Natural killer cell (primary cell): Measurements from ENCODE around the gene SLC25A21. TPM values are rescaled to one million over a fixed set of nuclear protein-coding genes. Genes with fewer than 3 reads are reported as not detected.
"Not testable (repeated sequence)": the region's sequence is repeated elsewhere in the genome, so short reads cannot be mapped to it uniquely, and the experiment has no call there.

Experiments used
- ATAC-seq, 3 donors: fragments of 150-1000 bp in 2 of 3; fragments of 200-7000 bp in 1 of 3; cut with Tn5 transposase; 1 replicate in 1 of 3; 2 replicates in 2 of 3; pipeline ENCODE4 v1.10.0; 2021; ENCODE audit warnings: mild to moderate bottlenecking in 2 of 3, moderate library complexity in 2 of 3
- DNase-seq, 2 donors: peaks; one replicate each; pipeline versions ENCODE4 v3.0.0 to v3.0.0-alpha.2; 2013 to 2021; ENCODE audit warnings: mixed read lengths in 1 of 2
- H3K27ac ChIP-seq: one replicate; pipeline ENCODE4 v1.5.1; 2013; ENCODE audit warnings: mild to moderate bottlenecking, low read length
- H3K27me3 ChIP-seq: one replicate; pipeline ENCODE4 v1.6.1; 2013; ENCODE audit warnings: low read length; ENCODE audit not compliant: control insufficient read depth, insufficient read depth
- H3K36me3 ChIP-seq: one replicate; pipeline ENCODE4 v1.6.1; 2013; ENCODE audit warnings: low read length; ENCODE audit not compliant: control insufficient read depth, insufficient read depth
- H3K4me1 ChIP-seq: one replicate; pipeline ENCODE4 v1.6.1; 2013; ENCODE audit warnings: low read length; ENCODE audit not compliant: control insufficient read depth, insufficient read depth
- H3K4me3 ChIP-seq: one replicate; pipeline ENCODE4 v1.5.1; 2013; ENCODE audit warnings: low read length
- H3K9me3 ChIP-seq: one replicate; pipeline ENCODE4 v1.6.1; 2013; ENCODE audit warnings: low read length; ENCODE audit not compliant: control insufficient read depth, insufficient read depth
- H3K27ac Mint-ChIP-seq, 2 donors: one replicate each; pipeline ENCODE4 v1.8.0; 2022; ENCODE audit warnings: mild to moderate bottlenecking in 2 of 2, mixed read lengths in 2 of 2, moderate library complexity in 1 of 2
- H3K27me3 Mint-ChIP-seq, 2 donors: one replicate each; pipeline ENCODE4 v1.8.0; 2022; ENCODE audit warnings: low read depth in 2 of 2, mixed read lengths in 2 of 2
- H3K36me3 Mint-ChIP-seq: one replicate; pipeline ENCODE4 v1.8.0; 2022; ENCODE audit warnings: mixed read lengths
- H3K4me1 Mint-ChIP-seq, 2 donors: one replicate each; pipeline ENCODE4 v1.8.0; 2022; ENCODE audit warnings: mixed read lengths in 2 of 2
- H3K4me3 Mint-ChIP-seq: one replicate; pipeline ENCODE4 v1.8.0; 2022; ENCODE audit warnings: mild to moderate bottlenecking, moderate library complexity, mixed read lengths
- H3K9me3 Mint-ChIP-seq, 2 donors: one replicate each; pipeline ENCODE4 v1.8.0; 2022; ENCODE audit warnings: mixed read lengths in 2 of 2
- WGBS: methylation state at CpG from one replicate; pipeline ENCODE4 v1.1.7; 2013; ENCODE audit warnings: missing lambda C conversion rate; ENCODE audit not compliant: insufficient coverage; 5-methylcytosine and 5-hydroxymethylcytosine counted together
- intact Hi-C: fragments of 100-400 bp; cut with micrococcal nuclease; formaldehyde crosslinking; loops from one replicate; pipeline ENCODE4 v1.14.2; 2022
- total RNA-seq, 4 donors: library from RNA; stranded (reverse); fragments of 120-200 nt in 1 of 4; gene quantifications; one replicate each; pipeline versions ENCODE4 v1.2.3 to v1.2.4, GENCODE V29; 2013 to 2022
- TF ChIP-seq, protein P1 (sequence below): fragments of 200-600 bp; IDR thresholded peaks from one replicate; pipeline ENCODE4 v1.8.0; 2022; ENCODE audit warnings: antibody characterized with exemption

The SLC25A21 gene
- total RNA-seq, 3 donors from 2014 or later (not counting 1 experiment from before 2014, with no cell fraction given), result not detected

DNA sequence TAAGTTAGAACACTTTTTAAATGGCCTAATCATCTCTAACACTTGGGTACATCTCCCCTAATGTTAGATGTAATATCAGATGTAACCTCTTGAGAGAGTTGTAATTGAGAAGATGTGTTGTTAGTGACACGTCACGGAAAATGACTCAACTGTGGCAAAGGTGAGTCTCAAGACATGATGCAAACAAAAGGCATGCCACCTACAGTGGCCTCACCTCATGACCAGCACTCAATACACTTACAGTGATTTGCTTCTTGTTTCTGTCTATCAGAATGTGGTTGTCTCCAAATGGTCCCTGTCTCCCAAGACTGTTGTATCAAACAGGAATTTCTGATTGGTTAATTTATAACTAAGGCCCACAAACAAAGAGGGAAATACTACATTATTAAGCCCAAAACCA lies 91.2 kb downstream of the SLC25A21 start:
- DNase-seq (no peak), ATAC-seq (no peak)
- no peaks in the 10 kb centered on the region for H3K9me3 ChIP-seq
- Mint-ChIP-seq H3K4me1 (no peaks in the 10 kb centered on the region), H3K9me3 (peaks cover 9 to 10% of the 10 kb centered on the region in 2 donors), H3K36me3 (no peaks in the 10 kb centered on the region), H3K4me3 (no peak overlapping the region), H3K27ac (no peak overlapping the region), H3K27me3 (no peaks in the 10 kb centered on the region)
- no peaks in the 10 kb centered on the region for H3K36me3 ChIP-seq
- 100% methylated on average over 2 of the region's 2 CpGs for WGBS
- H3K4me3 ChIP-seq, result no peak overlapping the region
- TF ChIP-seq, protein P1, sequence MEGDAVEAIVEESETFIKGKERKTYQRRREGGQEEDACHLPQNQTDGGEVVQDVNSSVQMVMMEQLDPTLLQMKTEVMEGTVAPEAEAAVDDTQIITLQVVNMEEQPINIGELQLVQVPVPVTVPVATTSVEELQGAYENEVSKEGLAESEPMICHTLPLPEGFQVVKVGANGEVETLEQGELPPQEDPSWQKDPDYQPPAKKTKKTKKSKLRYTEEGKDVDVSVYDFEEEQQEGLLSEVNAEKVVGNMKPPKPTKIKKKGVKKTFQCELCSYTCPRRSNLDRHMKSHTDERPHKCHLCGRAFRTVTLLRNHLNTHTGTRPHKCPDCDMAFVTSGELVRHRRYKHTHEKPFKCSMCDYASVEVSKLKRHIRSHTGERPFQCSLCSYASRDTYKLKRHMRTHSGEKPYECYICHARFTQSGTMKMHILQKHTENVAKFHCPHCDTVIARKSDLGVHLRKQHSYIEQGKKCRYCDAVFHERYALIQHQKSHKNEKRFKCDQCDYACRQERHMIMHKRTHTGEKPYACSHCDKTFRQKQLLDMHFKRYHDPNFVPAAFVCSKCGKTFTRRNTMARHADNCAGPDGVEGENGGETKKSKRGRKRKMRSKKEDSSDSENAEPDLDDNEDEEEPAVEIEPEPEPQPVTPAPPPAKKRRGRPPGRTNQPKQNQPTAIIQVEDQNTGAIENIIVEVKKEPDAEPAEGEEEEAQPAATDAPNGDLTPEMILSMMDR, result no peak
- H3K27ac ChIP-seq, result no peak overlapping the region
- H3K27me3 ChIP-seq, result no peaks in the 10 kb centered on the region
- intact Hi-C loops, result no loop called here
- H3K4me1 ChIP-seq, result no peaks in the 10 kb centered on the region

DNA sequence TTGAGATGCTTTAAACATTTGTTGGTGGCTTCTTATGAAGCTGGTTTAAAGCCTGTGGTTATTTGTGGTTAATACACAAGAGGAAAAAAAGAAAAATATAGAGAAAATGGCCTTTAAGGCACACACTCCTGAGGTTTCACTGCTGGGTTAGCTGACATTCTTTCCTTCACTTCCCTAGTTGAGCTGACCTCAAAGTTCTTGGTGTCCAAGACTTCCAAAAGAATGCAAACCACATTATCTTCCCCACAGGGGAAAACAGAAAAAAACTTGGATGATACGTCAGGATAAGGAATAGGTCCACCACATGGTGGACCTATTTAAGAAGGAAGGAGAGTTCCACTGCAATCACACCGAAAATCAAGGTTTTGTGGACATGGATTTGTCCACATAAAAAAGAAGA lies 94.3 kb downstream of the SLC25A21 start:
- no peaks in the 10 kb centered on the region for H3K4me1 ChIP-seq
- no peaks in the 10 kb centered on the region for H3K9me3 ChIP-seq
- no peaks in the 10 kb centered on the region for H3K27me3 ChIP-seq
- no peaks in the 10 kb centered on the region for H3K4me1 Mint-ChIP-seq
- peaks cover 10 to 14% of the 10 kb centered on the region in 2 donors for H3K9me3 Mint-ChIP-seq
- H3K27ac Mint-ChIP-seq, result no peak overlapping the region
- H3K27ac ChIP-seq, result no peak overlapping the region
- no peaks in the 10 kb centered on the region for H3K36me3 ChIP-seq
- WGBS, result 62% methylated on average over 2 of the region's 2 CpGs
- H3K36me3 Mint-ChIP-seq, result no peaks in the 10 kb centered on the region
- intact Hi-C loops, result no loop called here
- no peak overlapping the region for H3K4me3 Mint-ChIP-seq
- no peak overlapping the region for H3K4me3 ChIP-seq
- DNase-seq (no peak), ATAC-seq (no peak)
- TF ChIP-seq, protein P1, result no peak
- no peaks in the 10 kb centered on the region for H3K27me3 Mint-ChIP-seq

DNA sequence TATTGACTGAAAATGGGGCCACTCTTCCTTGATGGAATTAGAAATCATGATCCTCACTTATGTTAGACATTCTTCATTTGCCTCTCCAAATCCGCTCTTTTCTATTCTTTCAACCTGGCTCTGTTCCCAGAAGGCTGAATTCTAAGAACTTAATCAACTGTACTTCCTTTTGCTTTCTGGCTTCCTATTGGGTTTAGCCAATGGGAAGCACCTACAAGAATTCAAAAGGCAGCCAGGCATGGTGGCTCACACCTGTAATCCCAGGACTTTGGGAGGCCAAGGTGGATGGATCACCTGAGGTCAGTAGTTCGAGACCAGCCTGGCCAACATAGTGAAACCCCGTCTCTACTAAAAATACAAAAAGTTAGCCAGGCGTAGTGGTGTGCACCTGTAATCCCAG lies 98.1 kb downstream of the SLC25A21 start:
- WGBS, result 73% methylated on average over 4 of the region's 4 CpGs

DNA sequence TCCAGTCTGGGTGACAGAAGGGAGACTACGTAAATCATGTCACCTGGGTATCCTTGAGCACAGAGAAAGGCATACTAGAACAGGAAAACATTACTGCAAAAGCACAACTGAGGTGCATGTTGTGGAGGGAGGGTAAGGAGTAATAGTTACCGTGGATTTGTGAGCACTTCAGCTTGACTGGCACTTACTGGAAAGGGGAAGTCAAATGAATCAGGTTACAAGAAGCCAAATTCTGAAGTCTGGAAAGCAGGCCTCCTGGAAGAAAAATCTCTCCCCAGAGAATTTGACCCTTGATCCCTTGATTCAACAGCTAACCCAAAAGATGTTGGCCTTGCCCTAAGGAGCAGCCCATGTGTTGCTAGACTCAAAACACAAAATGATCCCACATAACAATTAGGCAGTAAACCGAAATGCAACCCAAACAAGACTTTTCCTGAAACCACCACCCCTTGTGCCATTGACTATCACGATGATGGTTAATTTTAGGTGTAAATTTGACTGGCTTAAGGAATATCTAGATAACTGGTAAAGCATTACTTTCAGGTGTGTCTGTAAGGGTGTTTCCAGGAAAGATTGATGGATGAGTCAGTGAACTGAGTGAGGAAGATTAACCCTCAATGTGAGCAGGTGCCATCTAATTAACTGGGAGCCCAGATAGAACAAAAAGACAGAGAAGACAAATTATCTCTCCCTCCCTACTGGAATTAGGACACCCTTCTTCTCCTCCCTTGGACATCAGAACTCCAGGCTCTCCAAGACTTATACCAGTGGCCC lies 108.8 kb downstream of the SLC25A21 start:
- Mint-ChIP-seq H3K36me3 (peaks cover 5% of the 10 kb centered on the region), H3K4me1 (no peaks in the 10 kb centered on the region), H3K27ac (no peak overlapping the region), H3K4me3 (no peak overlapping the region), H3K27me3 (no peaks in the 10 kb centered on the region), H3K9me3 (peaks cover 6 to 11% of the 10 kb centered on the region in 2 donors)
- Histone ChIP-seq H3K36me3 (no peaks in the 10 kb centered on the region), H3K27me3 (no peaks in the 10 kb centered on the region), H3K4me3 (no peak overlapping the region), H3K4me1 (no peaks in the 10 kb centered on the region), H3K27ac (no peak overlapping the region), H3K9me3 (peaks cover 3% of the 10 kb centered on the region)
- TF ChIP-seq, protein P1, result no peak
- 64% methylated on average over 3 of the region's 4 CpGs for WGBS
- DNase-seq (no peak), ATAC-seq (no peak)
- intact Hi-C loops, result no loop called here

More for the DNA sequence above, 98.1 kb downstream of the SLC25A21 start:
- H3K27ac Mint-ChIP-seq, ATAC-seq, H3K27me3 Mint-ChIP-seq, H3K36me3 Mint-ChIP-seq, H3K27ac ChIP-seq, H3K4me3 Mint-ChIP-seq, intact Hi-C loops, H3K4me1 Mint-ChIP-seq, H3K27me3 ChIP-seq, H3K4me1 ChIP-seq, DNase-seq, H3K36me3 ChIP-seq, H3K9me3 Mint-ChIP-seq, H3K4me3 ChIP-seq, H3K9me3 ChIP-seq: not testable (repeated sequence)
